Right lobe of liver (tissue), 4 donors: ENCODE measurements around the gene WHRN.

Experiments
- CTCF ChIP-seq, 4 donors: fragments of 200-600 bp in 3 of 4; fragments of 450-650 bp in 1 of 4; IDR thresholded peaks; one replicate each; pipeline versions ENCODE4 v1.5.1 to v1.8.0; 2016 to 2022; ENCODE audit warnings: antibody characterized with exemption in 4 of 4, mild to moderate bottlenecking in 2 of 4
- POLR2A ChIP-seq: fragments of 450-650 bp; IDR thresholded peaks from one replicate; pipeline ENCODE4 v1.6.1; 2017; ENCODE audit warnings: antibody characterized with exemption, mild to moderate bottlenecking
- donor health status: DM: no; HTN: no; CAD: no.
- donor health status: DM: no; HTN: no; CAD: no.
- donor health status: DM: no; HTN: yes; CAD: no.

- no peak for TF ChIP-seq CTCF (IDR thresholded peaks at IDR 0.05)
- no peak for TF ChIP-seq POLR2A
These were observed 100.7 kb downstream of the WHRN start for GRCh38 chr9:114404531-114404930.
